Measurements from ENCODE around the gene CDK5R2.

DNA sequence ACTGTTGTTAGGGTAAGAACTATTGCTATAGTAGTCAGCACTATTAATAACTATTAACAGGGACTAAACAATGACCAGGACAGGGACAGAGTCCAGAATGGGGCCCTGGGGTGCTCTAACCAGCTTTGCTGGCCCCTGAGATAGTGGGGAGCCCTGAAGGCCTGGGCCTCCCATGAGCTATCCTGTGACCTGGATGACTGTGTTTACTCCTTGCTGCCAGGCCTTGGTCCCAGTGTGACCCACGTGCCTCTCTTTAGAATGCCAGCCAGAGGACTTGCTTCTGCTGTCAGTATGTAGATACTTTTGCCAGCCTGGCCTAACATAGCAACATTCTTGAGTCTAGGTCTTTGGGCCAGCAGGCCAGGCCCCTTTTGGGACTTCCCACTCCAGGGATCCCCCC is 11.4 kb downstream of the CDK5R2 start:
- TF ChIP-seq CTCF (IDR thresholded peaks at IDR 0.05 in 4 of 5, conservative IDR thresholded peaks at IDR 0.05 in 1 of 5) (no peak), POLR2A (IDR thresholded peaks at IDR 0.05) (no peak)
